Measurements from ENCODE around the gene WDSUB1.

WDSUB1 gene

GRCh38 chr2:159230145-159230877 lies 56.2 kb downstream of the WDSUB1 start:
- H3K4me3 ChIP-seq (ENCODE audit: low read depth, low read length): no peak overlapping the region
- TF ChIP-seq CTCF (conservative IDR thresholded peaks at IDR 0.05; ENCODE audit: low read depth, low read length): no peak
- DNase-seq (ENCODE audit: low read depth): no peak

- no peak for TF ChIP-seq CTCF (conservative IDR thresholded peaks at IDR 0.05; ENCODE audit: low read depth, low read length)
- H3K4me3 ChIP-seq (ENCODE audit: low read depth, low read length): no peak overlapping the region
- DNase-seq (ENCODE audit: low read depth): no peak
These were observed 56.9 kb downstream of the WDSUB1 start for GRCh38 chr2:159229476-159230144.

GRCh38 chr2:159228081-159228581 lies 58.4 kb downstream of the WDSUB1 start:
- H3K4me3 ChIP-seq (ENCODE audit: low read depth, low read length): no peak overlapping the region
- TF ChIP-seq CTCF (conservative IDR thresholded peaks at IDR 0.05; ENCODE audit: low read depth, low read length): no peak
- no peak for DNase-seq (ENCODE audit: low read depth)

- no peak for DNase-seq (ENCODE audit: low read depth)
- H3K4me3 ChIP-seq (ENCODE audit: low read depth, low read length): no peak overlapping the region
- TF ChIP-seq CTCF (conservative IDR thresholded peaks at IDR 0.05; ENCODE audit: low read depth, low read length): no peak
These were observed 59.0 kb downstream of the WDSUB1 start for GRCh38 chr2:159227467-159227866.

GRCh38 chr2:159226608-159227385 lies 59.7 kb downstream of the WDSUB1 start:
- H3K4me3 ChIP-seq (ENCODE audit: low read depth, low read length): no peak overlapping the region
- peak; percentile 28 for DNase-seq (ENCODE audit: low read depth)
- no peak for TF ChIP-seq CTCF (conservative IDR thresholded peaks at IDR 0.05; ENCODE audit: low read depth, low read length)

- DNase-seq (ENCODE audit: low read depth): peak; percentile 84
These were observed 60.4 kb downstream of the WDSUB1 start for GRCh38 chr2:159226059-159226461.

More at GRCh38 chr2:159226059-159226461, 60.4 kb downstream of the WDSUB1 start:
- no peak overlapping the region for H3K4me3 ChIP-seq (ENCODE audit: low read depth, low read length)
- no peak for TF ChIP-seq CTCF (conservative IDR thresholded peaks at IDR 0.05; ENCODE audit: low read depth, low read length)

All from choroid plexus epithelial cell (primary cell).